ENCODE results near the gene TRIM28. TPM values are rescaled to one million over a fixed set of nuclear protein-coding genes. Genes with fewer than 3 reads are reported as not detected.
A peak's percentile ranks its signal among the peaks of the same experiment; 100 is the strongest.

TRIM28 gene
- total RNA-seq, 1 experiment from 2014 or later, result 575 TPM

DNA sequence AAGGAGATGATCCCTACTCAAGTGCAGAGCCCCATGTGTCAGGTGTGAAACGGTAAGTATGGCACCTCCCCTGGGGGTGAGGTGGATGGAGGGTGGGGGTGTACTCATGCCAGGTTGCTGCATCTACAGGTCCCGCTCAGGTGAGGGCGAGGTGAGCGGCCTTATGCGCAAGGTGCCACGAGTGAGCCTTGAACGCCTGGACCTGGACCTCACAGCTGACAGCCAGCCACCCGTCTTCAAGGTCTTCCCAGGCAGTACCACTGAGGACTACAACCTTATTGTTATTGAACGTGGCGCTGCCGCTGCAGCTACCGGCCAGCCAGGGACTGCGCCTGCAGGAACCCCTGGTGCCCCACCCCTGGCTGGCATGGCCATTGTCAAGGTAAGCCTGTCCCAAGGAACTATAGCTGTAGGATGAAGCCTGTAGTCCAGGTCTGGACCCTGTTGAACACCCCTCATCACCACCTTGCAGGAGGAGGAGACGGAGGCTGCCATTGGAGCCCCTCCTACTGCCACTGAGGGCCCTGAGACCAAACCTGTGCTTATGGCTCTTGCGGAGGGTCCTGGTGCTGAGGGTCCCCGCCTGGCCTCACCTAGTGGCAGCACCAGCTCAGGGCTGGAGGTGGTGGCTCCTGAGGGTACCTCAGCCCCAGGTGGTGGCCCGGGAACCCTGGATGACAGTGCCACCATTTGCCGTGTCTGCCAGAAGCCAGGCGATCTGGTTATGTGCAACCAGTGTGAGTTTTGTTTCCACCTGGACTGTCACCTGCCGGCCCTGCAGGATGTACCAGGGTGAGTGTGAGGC is 5.2 kb downstream of the TRIM28 start:
- no peak for DNase-seq (ENCODE audit: low read depth)

DNA sequence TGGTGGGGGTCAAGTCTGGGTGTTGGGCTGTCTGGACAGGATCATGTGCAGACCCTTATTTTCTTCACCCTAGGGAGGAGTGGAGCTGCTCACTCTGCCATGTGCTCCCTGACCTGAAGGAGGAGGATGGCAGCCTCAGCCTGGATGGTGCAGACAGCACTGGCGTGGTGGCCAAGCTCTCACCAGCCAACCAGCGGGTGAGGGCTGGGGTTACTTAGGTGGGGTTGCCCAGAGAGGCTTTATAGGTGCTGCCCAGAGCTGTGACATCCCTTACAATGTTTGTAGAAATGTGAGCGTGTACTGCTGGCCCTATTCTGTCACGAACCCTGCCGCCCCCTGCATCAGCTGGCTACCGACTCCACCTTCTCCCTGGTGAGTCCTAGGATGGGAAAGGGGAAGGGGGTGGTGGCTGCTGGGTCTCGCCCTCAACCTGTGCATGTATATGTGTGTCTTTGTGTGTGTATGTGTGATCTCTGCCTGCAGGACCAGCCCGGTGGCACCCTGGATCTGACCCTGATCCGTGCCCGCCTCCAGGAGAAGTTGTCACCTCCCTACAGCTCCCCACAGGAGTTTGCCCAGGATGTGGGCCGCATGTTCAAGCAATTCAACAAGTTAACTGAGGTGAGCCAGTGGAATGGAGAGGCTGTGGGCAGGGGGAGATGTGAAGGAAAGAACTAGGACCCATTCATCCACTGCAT is 5.9 kb downstream of the TRIM28 start:
- DNase-seq (ENCODE audit: low read depth), result no peak

DNA sequence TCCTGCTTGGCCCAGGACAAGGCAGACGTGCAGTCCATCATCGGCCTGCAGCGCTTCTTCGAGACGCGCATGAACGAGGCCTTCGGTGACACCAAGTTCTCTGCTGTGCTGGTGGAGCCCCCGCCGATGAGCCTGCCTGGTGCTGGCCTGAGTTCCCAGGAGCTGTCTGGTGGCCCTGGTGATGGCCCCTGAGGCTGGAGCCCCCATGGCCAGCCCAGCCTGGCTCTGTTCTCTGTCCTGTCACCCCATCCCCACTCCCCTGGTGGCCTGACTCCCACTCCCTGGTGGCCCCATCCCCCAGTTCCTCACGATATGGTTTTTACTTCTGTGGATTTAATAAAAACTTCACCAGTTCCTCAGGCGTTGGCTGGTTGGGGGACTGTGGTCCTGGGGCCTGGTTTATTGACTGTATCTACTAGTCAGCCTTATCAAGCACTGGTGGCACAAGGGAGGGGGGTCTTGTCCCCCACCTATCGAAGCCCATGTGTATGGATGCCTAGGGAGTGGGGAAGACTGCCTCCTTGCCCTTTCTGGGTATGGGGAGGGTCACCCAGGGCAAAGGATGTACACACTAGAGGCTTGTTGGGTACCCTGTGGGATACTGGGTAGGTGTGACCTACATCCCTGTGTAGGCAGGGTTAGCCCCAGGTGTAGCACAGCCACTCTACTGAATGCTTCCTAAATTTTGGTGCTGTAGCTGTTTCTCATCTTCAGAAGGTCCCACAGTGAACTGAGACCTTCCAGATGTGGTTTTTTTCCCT is 6.7 kb downstream of the TRIM28 start:
- DNase-seq (ENCODE audit: low read depth), result no peak

DNA sequence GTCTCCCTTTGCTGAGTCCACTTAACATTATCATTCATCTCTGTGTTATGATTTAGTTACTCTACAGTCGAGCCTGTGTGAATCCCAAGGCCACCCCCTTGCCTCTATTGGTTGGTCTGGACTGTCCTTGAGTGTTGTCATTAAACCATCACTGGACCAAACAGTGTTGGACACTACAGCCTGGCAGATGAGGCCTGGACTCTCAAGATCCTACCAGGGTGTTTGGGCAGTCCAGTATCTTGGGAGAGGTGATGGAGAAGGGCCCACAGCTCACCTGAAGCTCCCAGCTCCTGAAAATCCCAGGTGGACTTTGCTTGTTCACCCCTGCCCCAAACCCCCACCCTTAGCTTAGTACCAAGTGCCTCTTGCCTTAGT is 7.2 kb downstream of the TRIM28 start:
- no peak for DNase-seq (ENCODE audit: low read depth)

DNA sequence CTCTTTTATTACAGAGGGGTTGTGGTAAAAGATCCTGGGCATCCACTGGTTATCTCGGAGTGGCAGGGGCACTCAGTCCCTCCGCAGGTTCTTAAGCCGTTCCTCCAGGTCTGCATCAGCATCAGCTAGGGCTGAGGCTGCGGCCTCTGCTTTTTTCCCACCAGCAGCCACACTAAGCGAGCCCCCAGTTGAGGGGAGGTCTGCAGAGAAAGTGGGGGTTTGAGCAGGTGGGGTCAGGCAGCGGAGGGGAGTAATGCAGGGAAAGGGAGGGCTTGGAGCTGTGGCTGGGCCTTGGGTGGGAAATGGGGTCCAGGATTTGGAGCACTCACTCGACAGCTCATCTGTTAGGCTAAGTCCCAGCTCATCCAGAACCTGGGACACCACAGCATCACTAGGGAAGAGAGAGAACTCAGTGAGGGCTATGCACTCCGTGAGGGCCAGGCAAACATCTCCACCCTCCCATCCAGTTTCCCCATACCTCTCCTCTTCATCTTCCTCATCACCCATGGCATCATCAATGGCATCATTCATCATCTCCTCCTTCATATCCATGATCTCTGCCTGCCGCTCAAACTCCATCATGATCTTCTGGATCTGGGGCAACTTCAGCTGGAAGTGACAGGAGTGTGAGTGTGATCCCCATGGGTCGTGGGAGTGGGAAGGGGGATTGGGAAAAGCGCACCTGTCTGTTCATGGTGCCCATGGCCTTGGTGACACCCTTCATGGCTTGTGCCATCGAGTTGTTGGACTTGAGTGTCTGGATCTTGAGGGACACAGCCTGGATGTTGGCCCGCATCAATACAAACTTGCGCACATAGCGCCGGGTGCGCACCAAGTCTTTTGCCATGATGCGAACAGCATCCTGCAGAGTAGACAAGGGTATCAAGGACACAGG is 8.0 kb downstream of the TRIM28 start:
- DNase-seq (ENCODE audit: low read depth), result no peak

DNA sequence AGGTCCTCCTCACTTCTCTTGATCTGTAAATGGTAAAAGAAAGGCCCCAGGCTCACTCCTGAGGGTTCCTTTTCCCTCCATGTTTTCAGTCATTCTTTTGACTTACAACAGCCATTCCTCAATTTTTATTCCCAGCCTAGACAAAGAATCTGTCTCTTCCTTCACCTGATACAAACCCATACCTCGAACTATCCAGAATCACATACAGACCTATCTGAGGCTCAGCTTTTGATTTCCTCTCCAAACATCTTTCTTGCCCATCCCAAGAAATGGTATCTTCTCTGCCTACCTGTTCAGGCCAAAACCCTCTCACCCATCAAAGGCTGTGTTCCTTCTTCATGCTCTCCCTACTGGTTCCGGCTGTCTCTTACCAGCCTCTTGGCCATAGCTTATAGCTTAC is 8.8 kb downstream of the TRIM28 start:
- no peak for DNase-seq (ENCODE audit: low read depth)

DNA sequence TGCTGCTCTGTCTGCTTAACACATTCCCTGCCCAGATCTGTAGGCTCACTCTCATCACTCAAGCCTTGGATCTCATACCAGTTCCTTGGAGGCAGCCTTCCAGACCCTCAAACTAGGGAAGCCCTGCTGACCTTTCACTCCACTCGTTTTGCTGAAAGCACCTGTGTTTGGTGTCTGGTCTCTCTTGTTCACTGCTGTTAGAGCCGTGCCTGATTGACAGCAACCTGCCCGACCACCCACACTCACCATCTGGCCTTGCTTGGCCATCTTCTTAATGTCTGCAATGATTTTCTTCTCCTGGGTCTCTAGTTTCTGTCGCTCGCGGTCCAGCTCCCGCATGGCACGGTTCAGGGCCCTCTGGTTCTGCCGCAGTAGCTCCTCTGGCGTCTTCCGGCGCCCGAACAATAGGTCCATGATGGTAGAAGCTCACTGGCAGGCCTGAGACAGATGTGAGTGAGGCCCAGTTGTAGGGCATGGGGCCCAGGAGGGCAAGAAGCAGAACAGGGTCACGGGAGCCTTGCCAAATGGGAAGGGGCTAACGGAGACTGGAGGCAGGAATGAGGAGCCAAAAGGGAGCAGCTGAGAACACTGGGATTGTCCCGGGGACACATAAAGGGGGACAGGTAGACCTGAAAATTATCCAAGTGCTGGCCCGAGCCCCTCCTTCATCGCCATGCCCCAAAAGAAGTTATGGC is 10.1 kb downstream of the TRIM28 start:
- DNase-seq (ENCODE audit: low read depth), result no peak

DNA sequence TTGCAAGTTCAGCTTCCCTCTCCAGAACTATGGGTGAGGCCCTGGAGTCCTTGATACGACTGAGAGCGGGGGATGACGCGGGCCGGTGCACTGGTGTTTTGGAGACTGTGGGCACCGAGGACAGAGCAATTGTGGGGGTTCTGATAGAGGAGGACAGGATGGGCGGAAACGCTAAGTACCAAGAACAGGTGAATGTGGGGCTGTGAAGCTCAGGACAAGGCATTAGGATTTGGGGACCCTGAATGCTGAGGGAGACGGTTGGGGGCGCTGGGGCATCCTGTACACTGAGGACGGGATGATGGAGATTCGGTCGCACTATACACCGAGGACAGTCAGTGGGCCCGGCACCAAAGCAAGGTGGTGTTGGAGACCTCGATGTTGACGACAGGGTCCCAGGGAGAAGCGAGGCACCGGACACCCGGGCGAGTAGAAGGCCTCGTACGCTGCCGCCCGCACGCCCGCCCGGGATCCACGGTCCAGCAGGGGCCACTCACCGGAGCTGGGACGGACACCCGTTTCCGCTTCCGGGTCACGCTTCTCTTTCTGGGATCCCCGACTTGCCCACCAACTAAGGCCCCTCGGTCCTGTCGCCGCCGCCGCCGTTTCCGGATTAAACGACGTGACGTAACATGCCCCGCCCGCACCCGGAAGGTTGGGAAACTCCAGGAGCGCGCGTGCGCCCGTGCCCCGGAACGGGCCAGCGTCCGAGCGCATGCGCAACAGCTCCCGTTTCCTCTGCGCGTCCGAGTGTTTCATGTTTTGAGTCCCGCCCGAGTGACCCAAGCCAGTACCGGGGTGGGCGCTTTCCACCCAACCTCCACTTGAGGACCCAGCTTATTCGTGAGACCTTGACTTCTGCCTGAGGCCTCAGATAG is 10.9 kb downstream of the TRIM28 start, which contains the start of gene CHMP2A:
TSS of gene CHMP2A (minus strand) at position 612 of the 875 bp plus-strand sequence. CDS start 893 bp downstream, outside the sequence.
- DNase-seq (ENCODE audit: low read depth), result peak; percentile 98

DNA sequence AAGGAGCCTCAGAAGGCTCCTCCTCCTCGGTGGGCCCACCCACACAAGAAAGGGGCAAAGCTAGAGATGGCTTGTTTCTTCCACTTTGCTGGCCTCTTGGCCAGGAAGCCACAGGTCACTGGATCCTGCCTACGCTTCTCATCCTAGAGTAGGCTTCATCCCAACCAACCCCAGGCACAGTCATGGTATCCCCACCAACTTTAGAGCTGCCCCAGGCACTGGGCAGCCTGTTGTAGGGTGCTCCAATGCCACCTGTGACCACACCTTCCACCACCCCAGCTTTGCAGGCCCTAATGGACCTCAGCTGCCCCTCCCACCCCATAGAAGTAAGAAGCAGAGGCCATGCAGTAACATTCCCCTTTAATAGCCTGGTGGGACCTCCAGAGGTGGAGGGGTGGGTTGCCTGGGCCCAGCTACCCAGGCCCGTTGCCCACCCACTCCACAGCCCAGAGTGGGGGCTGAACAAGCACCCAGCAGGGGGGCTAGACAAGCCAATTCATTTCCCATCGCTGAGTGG is 11.6 kb downstream of the TRIM28 start:
- no peak for DNase-seq (ENCODE audit: low read depth)

DNA sequence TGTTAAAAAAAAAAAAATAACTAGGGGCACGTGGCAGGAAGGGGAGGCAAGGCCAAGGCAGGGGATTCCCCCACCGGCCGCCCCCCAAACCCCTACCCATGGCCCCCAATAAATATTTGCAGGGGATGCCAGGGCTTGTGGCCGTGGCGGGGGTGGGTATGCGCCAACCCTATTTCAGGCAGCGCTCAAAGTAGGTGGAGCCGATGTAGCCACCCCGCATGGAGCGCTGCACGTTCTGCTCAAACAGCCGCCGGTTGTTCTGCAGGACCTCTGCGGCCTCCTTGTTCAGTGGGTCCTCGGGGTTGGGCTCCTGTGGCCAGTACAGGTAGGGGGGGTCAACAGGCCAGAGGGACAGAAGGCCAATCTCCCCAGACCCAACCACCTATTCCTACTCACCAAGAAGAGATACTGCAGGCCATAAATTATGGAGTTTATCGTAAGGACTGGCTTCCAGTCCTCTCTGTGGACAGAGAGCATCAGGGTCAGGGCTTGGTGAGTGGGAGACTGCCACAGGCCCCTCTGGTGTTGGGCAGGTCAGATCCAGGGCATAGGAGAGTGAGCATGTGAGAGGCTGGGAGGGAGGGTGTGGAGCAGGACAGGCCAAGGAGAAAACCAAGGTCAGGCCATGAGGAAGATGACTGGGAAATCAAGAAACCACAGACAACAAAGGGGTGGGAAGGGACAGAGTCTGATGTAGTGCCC is 12.2 kb downstream of the TRIM28 start:
- no peak for DNase-seq (ENCODE audit: low read depth)

DNA sequence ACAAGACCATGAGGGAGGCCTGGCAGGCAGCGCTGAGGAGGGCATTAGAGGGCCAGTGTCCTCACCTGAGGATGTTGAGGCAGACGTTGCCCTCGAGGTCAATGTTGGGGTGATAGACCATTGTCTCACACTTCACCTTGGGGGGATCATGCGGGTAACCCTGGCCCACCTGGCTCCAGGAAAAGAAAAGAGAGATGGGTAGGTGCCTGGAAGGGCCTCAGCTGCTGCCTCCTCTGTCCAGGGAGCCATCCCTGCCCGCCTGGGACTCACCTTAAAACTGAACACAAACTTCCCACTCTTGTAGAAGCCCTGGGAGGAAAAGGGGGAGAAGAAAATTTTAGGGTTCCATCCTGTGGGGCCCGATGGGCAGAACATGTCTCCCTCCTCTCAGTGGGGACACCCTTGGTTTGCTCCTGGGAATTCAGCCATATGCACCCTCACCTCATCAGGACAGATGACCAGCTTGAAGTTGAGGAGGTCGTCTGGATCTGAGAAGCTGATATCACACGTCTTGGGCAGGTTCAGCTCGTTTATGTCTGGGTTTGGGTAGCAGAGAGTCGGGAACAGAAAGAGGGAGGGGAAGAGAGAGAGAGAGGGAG is 12.9 kb downstream of the TRIM28 start:
- DNase-seq (ENCODE audit: low read depth), result no peak

DNA sequence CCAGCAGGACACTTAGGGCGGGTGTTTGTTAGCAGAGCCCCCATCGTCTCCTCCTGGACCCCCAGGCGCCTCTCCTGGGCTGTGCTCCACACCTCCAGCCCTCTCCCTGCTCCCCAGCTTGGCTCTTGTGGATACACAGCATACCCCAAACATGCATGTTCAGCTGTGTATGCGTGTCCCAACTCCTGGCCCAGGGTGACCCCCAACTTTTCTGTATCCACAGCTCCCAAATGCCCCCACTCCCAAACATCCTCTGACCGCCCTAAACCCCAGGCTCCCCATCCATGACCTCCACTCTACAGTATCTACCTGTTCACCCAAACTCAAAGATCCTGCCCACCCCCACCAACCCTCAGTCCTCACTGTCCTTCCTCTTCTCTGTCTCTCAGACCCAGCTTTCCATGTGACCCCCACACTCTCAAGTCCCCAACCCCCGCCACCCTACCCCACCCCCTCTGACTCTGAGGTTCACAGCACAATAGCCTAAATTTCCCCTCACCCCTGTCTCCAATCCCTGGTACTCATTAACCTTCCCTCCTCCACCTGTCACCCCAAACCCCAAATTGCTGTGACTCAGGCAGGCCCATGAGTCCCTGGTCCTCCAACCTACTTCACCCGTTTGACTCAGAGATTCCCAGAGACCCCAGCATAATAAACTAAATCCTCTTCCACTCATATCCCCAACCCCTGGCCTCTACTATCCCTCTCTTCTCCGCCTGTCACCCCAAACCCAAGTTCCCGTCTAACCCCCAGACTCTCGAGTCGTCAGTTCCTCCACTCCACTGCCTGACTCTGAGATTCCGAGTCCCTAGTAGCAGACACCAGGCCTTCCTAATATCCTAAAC is 13.6 kb downstream of the TRIM28 start:
- peak; percentile 12 for DNase-seq (ENCODE audit: low read depth)

DNA sequence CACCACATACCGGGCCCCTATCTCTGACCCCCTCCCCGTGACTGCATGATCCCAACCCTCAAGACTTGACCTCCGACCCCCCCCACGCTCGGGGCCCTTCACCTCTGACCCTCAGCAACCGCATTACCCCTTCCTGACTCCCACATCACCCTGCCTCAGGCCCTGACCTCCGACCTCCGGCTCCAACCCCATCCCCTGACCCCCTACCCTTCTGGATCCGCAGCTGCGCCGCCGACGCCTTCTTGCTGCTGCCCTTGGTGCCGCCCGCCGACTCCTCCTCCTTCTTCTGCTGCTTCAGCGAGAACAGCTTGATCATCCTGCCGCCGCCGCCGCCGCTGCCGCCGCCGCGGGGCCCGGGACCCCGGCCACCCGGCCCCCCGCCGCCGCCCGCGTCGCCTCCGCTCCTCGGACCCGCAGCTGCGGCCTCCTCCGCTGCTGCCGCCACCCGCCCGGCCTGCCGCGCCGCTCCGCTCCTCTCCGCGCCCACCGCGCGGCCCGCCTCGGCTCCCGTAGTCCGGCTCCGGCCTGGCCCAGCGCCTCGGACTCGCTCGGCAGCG is 14.3 kb downstream of the TRIM28 start, which contains the start of gene UBE2M:
TSS of gene UBE2M (minus strand) at position 546 of the 557 bp plus-strand sequence. CDS start at position 316, 230 bp downstream.
- DNase-seq (ENCODE audit: low read depth), result no peak

DNA sequence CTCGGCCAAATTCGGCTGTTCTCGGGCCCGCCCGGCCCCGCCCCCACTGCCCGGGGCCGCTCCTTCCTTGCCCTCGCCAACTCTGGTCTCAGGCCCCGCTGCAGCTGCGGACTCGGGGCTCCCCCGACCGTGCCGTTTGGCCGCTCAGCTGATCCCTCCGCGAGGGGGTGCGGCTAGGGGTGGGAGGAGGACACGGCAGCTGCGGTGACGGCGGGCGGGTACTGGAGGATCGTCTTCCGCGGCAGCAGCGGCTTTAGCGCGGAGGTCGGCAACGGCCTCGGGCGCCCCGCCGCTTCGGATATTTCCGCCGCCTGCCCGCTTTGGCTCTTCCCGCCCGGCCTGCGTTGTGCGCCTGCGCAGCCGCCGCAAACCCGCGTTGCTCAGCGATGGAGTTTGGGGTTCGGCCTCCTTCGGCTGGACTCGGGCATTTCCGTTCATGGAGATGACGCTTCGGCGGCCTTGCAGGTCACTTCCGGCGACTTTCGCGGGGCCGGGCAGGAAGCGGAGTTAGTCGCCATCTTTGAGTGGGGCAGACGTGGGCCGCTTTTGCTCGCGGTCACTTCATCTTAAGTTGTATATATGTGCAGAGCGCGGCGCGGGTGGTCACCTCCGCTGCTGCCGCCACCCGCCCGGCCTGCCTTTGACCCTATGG is 14.9 kb downstream of the TRIM28 start:
- DNase-seq (ENCODE audit: low read depth), result peak; percentile 100

DNA sequence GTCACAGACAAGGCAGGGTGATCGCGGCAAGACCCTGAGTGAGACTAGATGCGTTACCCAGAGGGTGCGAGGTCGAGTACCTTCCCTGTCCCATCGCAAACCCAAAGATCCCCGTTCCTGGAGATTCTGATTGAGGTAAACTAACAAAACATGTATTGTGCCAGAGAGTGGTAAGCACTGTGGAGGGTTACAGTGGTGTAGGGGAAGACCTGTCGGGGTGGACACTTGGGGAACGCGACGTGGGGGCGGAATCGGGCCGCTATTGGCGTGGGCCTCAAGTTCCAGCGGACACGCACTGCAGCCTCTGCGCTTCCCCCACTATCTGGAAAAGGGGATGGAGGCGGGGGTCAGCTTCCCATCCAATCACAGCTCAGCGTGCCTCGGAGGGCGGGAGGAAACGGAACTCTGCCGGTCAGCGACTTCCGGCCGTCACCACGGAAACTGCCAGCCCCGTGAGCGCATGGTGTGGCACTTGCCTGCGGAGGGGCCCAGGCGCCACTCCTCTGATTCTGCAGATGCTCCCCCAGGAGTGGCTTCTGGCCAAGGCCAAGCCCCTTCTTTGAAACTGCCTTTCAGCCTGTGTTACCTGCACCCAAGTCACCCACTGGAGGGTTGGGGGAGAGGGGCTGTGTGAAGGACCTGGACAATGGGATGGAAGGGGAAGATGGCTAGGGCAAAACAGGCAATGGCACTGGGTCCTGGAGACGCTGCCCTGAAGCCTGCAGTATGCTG is 15.6 kb downstream of the TRIM28 start:
- DNase-seq (ENCODE audit: low read depth), result peak; percentile 97

Measured in Daoy (cell line).